ENCODE data around the gene GLCE.

The GLCE gene

DNA sequence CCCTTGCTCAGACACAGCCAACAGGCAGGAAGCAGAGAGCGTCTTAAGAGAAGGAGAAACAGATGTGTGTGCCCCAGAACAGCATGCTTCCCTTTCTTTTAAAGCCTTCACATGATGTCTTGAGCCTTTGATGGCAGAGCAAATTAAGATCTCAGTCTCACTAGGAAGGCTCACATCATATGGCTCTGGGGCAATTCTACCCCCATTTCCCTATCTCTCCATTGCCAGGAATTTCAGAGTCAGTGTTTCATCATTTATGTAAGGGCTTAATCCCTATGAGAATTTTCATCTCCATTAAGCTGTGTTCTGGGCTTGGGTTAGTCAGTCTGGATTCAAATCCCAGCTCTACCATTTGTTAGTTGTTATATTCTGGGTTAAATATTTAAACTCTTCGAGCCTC is 41.4 kb upstream of the GLCE start:
- in situ Hi-C loops (cut with MboI; ENCODE audit: low pct_unique_long_range_greater_than_20kb, low sequenced_read_pairs, unreplicated experiment), result no loop called here
- TF ChIP-seq, protein P1, sequence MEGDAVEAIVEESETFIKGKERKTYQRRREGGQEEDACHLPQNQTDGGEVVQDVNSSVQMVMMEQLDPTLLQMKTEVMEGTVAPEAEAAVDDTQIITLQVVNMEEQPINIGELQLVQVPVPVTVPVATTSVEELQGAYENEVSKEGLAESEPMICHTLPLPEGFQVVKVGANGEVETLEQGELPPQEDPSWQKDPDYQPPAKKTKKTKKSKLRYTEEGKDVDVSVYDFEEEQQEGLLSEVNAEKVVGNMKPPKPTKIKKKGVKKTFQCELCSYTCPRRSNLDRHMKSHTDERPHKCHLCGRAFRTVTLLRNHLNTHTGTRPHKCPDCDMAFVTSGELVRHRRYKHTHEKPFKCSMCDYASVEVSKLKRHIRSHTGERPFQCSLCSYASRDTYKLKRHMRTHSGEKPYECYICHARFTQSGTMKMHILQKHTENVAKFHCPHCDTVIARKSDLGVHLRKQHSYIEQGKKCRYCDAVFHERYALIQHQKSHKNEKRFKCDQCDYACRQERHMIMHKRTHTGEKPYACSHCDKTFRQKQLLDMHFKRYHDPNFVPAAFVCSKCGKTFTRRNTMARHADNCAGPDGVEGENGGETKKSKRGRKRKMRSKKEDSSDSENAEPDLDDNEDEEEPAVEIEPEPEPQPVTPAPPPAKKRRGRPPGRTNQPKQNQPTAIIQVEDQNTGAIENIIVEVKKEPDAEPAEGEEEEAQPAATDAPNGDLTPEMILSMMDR (IDR thresholded peaks at IDR 0.05; ENCODE audit: extremely low read depth, insufficient read depth, missing control alignments), result no peak
- no peak for DNase-seq (ENCODE audit: low spot score)

DNA sequence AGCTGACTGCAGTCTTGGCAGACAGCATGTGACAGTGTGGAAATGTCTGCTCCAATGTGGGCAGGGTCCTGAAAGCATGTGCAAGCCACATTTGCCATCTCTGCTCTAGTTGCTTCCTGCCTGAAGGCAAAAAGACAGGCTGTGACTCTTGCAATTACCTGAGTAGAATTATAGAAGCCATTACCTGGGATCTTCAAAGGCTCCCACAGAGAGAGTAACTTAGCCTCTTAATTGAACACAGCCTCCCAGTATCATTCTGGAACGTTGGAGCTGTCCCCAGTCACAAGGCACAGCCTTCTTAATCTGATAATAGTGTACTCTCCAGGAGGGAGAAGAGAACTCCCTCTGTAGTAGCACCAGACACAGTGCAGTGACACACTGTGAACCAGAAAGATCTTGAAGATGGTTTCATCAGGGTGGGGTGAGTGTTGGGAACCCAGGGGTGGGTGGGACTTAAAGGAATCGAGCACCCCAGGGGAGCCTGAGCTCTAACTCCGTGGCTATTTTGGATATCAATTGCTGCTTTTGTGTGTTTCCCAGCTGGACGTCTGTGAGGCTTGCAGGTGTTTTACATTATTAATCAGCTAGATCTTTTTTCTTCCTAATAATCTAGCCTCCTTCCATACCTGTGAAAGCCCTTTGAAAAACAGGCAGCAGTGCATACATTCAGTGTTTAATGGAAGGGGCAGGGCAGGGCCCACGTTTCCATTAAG is 40.6 kb upstream of the GLCE start:
- in situ Hi-C loops (cut with MboI; ENCODE audit: low pct_unique_long_range_greater_than_20kb, low sequenced_read_pairs, unreplicated experiment), result no loop called here
- TF ChIP-seq, protein P1 (IDR thresholded peaks at IDR 0.05; ENCODE audit: extremely low read depth, insufficient read depth, missing control alignments), result no peak
- DNase-seq (ENCODE audit: low spot score), result no peak

DNA sequence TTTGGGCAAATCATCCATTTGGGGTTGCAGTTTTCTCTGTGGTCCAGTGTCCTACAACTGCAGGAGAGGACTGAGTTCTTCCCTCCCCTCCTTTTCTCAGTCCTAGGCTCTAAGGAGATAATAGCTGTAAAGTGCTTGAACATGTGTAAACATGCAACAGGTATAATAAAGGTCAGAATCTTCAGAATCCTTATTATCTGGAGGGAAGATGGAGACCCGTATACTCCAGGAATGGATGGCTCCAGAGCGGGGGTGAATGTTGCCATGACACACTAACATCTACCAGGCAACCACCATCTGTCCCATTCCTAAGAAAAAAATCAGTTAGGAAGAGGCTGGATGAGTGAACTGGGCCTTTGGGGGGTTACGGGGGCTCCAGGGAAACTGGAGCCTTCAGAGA is 39.7 kb upstream of the GLCE start:
- in situ Hi-C loops (cut with MboI; ENCODE audit: low pct_unique_long_range_greater_than_20kb, low sequenced_read_pairs, unreplicated experiment), result no loop called here
- TF ChIP-seq, protein P1 (IDR thresholded peaks at IDR 0.05; ENCODE audit: extremely low read depth, insufficient read depth, missing control alignments), result no peak
- no peak for DNase-seq (ENCODE audit: low spot score)

DNA sequence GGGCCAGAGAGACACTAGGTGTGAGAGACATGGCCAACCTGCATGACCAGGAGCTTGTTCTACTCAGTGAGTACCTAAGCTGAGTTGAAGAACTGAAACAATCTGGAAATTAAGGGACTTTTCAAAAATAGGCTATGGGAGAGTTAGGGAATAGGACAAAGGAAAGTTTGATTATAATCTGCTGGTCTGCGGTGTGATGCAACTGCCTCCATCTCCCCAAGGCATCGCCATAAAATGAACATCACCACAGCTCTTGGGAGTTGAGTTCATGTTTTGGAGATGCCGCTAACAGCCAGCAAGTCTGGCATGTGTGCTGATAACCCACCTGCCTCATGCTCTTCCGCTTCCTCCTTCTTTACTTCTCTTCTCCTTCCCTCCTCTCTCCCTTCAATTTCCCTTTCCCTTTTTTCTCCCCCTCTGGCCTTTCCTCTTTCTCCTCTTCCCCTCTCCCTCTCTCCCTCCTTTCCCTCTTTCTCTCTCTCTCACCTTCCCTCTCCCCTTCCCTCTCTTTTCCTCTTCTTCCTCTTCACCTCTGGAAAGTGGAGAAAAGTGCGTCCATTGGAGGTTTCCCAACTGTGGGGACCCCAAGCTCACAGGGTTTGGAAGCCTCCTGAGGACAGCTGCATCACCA is 39.1 kb upstream of the GLCE start:
- in situ Hi-C loops (cut with MboI; ENCODE audit: low pct_unique_long_range_greater_than_20kb, low sequenced_read_pairs, unreplicated experiment), result no loop called here
- TF ChIP-seq, protein P1 (IDR thresholded peaks at IDR 0.05; ENCODE audit: extremely low read depth, insufficient read depth, missing control alignments), result no peak
- DNase-seq (ENCODE audit: low spot score), result no peak

DNA sequence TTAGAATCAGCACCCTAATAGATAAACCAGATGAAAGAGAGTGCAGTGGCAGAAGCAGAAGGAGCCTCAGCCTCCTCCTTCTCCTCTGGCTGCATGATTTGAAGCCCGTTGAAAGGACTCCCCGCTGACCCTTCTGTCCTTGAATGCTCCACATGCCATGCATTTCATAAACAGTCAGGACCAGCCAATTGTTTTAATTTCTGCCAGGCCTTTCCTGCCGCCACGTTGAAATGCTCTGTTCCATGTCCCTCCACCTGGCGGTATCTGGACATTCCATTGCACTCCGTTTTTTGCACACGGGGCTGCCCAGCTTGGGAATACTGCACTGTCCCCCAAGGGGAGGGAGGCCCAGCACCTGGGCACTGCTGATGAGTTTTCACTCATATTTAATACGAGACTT is 35.2 kb upstream of the GLCE start:
- DNase-seq (ENCODE audit: low spot score), result no peak
- in situ Hi-C loops (cut with MboI; ENCODE audit: low pct_unique_long_range_greater_than_20kb, low sequenced_read_pairs, unreplicated experiment), result no loop called here
- TF ChIP-seq, protein P1 (IDR thresholded peaks at IDR 0.05; ENCODE audit: extremely low read depth, insufficient read depth, missing control alignments), result no peak

DNA sequence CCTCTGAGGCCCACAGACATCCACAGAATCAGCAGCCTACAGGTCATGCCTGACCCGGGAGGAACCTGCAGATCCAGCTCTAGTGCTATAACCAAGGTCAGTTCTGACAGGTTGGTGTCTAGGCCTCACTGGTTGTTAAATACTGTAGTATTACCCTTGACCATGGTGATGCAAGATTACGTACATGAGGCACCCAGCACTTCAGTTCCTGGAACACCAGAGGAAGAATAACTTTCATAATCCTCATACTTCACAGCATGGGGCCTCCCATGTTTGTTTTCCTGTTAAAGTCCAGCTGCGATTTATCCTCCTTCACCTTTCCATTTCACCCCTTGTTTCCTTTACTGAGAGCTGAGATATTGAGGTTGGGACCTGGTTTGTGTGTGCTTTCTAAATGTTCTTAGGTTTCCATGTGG is 34.4 kb upstream of the GLCE start:
- in situ Hi-C loops (cut with MboI; ENCODE audit: low pct_unique_long_range_greater_than_20kb, low sequenced_read_pairs, unreplicated experiment), result no loop called here
- no peak for DNase-seq (ENCODE audit: low spot score)
- TF ChIP-seq, protein P1 (IDR thresholded peaks at IDR 0.05; ENCODE audit: extremely low read depth, insufficient read depth, missing control alignments), result no peak

Measured in GM13977 (cell line).